Measurements from ENCODE around the gene PNKD. TPM values are rescaled to one million over a fixed set of nuclear protein-coding genes. Genes with fewer than 3 reads are reported as not detected.

PNKD gene
- 10 to 100 TPM; 89.9 to 98.8 (median 89.9) TPM for polyA plus RNA-seq (ENCODE audit: insufficient read length in 3 of 3)

GRCh38 chr2:218269900-218270720, at the start of gene PNKD, which contains the start of gene AAMP:
Gene PNKD (plus strand): TSS chr2:218270519. CDS start chr2:218270536, 17 bp downstream.
Gene AAMP (minus strand): TSS chr2:218270137. CDS start chr2:218270086, 51 bp downstream.
- peak; percentile 98 to 100 (median 100) for DNase-seq (ENCODE audit: low read depth in 3 of 3, low spot score in 2 of 3)

GRCh38 chr2:218221000-218221399, 49.3 kb upstream of the PNKD start:
- no peak for DNase-seq (ENCODE audit: low read depth in 3 of 3, low spot score in 2 of 3)

- DNase-seq (ENCODE audit: low read depth in 3 of 3, low spot score in 2 of 3), result no peak
Measured at GRCh38 chr2:218223046-218223445, 47.3 kb upstream of the PNKD start.

- no peak for DNase-seq (ENCODE audit: low read depth in 3 of 3, low spot score in 2 of 3)
Measured at GRCh38 chr2:218224186-218224585, 46.1 kb upstream of the PNKD start.

GRCh38 chr2:218226903-218227302, 43.4 kb upstream of the PNKD start:
- DNase-seq (ENCODE audit: low read depth in 3 of 3, low spot score in 2 of 3), result no peak

- no peak for DNase-seq (ENCODE audit: low read depth in 3 of 3, low spot score in 2 of 3)
Measured at GRCh38 chr2:218228366-218229090, 41.8 kb upstream of the PNKD start.

GRCh38 chr2:218229239-218229638, 41.1 kb upstream of the PNKD start:
- DNase-seq (ENCODE audit: low read depth in 3 of 3, low spot score in 2 of 3), result no peak

GRCh38 chr2:218229851-218230250, 40.5 kb upstream of the PNKD start:
- DNase-seq (ENCODE audit: low read depth in 3 of 3, low spot score in 2 of 3), result no peak

GRCh38 chr2:218230882-218231281, 39.4 kb upstream of the PNKD start:
- DNase-seq (ENCODE audit: low read depth in 3 of 3, low spot score in 2 of 3), result no peak

- DNase-seq (ENCODE audit: low read depth in 3 of 3, low spot score in 2 of 3), result no peak
Measured at GRCh38 chr2:218233543-218233942, 36.8 kb upstream of the PNKD start.

GRCh38 chr2:218234521-218234920, 35.8 kb upstream of the PNKD start:
- DNase-seq (ENCODE audit: low read depth in 3 of 3, low spot score in 2 of 3), result no peak

- no peak for DNase-seq (ENCODE audit: low read depth in 3 of 3, low spot score in 2 of 3)
Measured at GRCh38 chr2:218235017-218235416, 35.3 kb upstream of the PNKD start.

GRCh38 chr2:218236829-218237228, 33.5 kb upstream of the PNKD start:
- DNase-seq (ENCODE audit: low read depth in 3 of 3, low spot score in 2 of 3), result no peak

GRCh38 chr2:218238887-218239286, 31.4 kb upstream of the PNKD start:
- DNase-seq (ENCODE audit: low read depth in 3 of 3, low spot score in 2 of 3), result no peak

GRCh38 chr2:218244204-218244603, 26.1 kb upstream of the PNKD start:
- DNase-seq (ENCODE audit: low read depth in 3 of 3, low spot score in 2 of 3), result no peak

- DNase-seq (ENCODE audit: low read depth in 3 of 3, low spot score in 2 of 3), result no peak
Measured at GRCh38 chr2:218244665-218245064, 25.7 kb upstream of the PNKD start.

- DNase-seq (ENCODE audit: low read depth in 3 of 3, low spot score in 2 of 3), result no peak
Measured at GRCh38 chr2:218245214-218245613, 25.1 kb upstream of the PNKD start.

GRCh38 chr2:218249691-218250090, 20.6 kb upstream of the PNKD start:
- no peak for DNase-seq (ENCODE audit: low read depth in 3 of 3, low spot score in 2 of 3)

- no peak for DNase-seq (ENCODE audit: low read depth in 3 of 3, low spot score in 2 of 3)
Measured at GRCh38 chr2:218252509-218253231, 17.6 kb upstream of the PNKD start.

- no peak for DNase-seq (ENCODE audit: low read depth in 3 of 3, low spot score in 2 of 3)
Measured at GRCh38 chr2:218253232-218253625, 17.1 kb upstream of the PNKD start.

GRCh38 chr2:218255446-218255845, 14.9 kb upstream of the PNKD start:
- no peak for DNase-seq (ENCODE audit: low read depth in 3 of 3, low spot score in 2 of 3)
